Activated effector memory CD4-positive, alpha-beta T cell treated with Interleukin-2 at 50 U/mL for 16 hours (primary cell): Measurements from ENCODE around the gene XAB2.
A peak's percentile ranks its signal among the peaks of the same experiment; 100 is the strongest.
"Not testable (repeated sequence)": the region's sequence is repeated elsewhere in the genome, so short reads cannot be mapped to it uniquely, and the experiment has no call there.

ENCODE experiments used
- DNase-seq: peaks from one replicate; pipeline ENCODE4 v3.0.0-alpha.2; 2020

XAB2 gene

DNA sequence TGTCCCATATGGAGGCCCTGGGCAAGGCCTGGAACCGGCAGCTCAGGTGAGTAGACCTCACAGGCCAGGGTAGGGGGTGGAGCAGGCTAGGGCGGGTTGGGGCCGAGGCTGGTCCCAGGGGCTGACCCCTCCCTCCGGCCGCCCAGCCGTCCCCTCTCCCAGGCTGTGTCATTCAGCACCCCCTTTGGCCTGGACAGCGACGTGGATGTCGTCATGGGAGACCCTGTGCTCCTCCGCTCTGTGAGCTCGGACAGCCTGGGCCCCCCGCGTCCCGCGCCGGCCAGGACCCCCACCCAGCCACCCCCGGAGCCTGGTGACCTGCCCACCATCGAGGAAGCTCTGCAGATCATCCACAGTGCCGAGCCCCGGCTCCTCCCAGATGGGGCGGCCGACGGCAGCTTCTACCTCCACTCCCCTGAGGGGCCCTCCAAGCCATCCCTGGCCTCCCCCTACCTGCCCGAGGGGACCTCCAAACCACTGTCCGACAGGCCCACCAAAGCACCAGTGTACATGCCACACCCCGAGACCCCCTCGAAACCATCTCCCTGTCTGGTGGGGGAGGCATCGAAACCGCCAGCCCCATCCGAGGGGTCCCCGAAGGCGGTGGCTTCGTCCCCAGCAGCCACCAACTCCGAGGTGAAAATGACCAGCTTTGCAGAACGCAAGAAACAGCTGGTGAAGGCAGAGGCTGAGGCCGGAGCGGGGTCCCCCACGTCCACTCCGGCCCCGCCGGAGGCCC is 17.6 kb downstream of the XAB2 start:
- no peak for DNase-seq

DNA sequence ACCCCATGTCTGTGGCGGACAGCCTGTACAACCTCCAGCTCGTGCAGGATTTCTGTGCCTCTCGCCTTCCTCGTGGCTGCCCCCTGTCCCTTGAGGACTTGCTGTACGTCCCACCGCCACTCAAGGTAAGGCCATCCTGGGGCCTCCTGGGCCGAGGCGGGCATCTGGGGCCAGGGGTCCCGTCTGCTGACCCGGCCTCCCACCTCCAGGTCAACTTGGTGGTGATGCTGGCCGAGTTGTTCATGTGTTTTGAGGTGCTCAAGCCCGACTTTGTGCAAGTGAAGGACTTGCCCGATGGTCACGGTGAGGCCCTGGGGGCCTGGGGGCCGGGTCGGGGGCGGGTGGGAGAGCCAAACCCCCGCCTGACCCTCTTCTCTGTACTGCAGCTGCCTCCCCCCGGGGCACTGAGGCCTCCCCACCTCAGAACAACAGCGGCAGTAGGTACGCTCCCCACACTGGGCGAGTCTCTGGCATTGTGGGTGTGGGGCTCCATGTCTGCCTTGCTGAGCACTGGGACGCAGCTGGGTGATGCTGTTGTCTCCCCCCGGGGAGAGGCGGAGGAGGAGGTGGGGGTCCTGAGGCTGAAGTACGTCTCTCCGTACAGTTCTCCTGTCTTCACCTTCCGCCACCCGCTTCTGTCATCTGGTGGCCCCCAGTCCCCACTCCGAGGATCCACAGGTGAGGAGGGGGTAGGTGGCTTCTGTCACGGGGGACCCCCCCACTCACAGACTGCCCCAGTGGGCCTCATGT is 18.7 kb downstream of the XAB2 start:
- no peak for DNase-seq

DNA sequence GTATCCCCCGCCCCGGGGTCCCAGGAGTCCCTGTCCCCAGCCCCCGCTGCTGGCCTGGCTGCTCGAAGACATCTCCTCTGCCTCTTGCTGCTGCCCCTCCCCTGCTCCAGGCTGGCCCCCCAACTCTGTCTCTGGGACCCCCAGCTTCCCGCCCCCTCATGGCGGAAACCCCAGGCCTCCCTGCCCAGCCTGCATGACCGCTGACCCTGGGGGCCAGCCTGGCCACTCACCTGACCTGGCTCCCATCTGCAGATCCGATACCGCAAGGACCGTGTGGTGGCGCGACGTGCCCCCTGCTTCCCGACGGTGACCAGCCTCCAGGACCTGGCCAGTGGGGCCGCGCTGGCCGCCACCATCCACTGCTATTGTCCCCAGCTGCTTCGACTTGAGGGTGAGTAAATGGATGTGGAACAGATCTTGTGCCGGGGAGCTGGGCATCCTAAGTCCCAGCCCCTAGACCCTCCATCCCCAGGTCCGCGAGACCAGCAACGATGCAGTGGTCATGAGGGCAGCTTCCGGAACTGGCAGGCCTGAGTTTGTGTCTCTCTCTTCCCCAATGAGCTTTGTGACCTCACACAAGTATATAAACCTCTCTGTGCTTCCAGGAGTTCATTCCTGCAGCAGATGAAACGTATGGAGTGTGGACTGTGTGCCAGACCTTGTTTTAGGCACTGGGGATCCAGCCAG is 21.3 kb downstream of the XAB2 start:
- no peak for DNase-seq

DNA sequence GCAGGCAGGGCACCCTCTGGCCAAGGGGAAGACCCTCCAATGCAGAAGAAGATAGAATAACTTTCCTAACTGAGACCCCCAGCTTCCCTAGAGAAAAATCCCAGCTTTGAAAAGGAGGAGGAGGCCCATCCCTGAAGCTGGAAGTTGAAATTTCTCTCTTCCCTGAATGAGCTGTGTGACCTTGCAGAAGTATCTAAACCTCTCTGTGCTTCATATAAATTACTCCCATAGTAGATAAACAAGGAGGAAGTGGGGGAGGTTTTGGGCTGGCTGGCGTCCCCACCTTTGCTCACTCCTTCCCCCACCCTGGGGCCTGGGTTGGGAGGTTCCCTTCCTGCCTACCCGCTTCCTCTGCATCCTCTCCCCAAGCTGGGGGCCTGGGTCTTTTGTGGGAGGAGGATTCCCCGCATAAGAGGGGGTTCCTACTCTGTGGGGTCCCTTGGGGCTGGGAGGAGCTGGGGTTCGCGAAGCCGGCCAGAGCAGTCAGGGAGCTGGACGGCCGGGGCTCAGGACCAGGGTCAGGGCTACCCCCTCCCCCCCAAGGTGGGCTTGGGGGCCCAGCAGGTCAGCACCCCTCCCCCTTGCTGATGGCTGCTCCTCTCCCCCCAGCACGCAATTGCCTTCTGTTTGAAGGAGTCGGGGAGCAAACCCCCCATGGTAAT is 22.0 kb downstream of the XAB2 start:
- DNase-seq = no peak

DNA sequence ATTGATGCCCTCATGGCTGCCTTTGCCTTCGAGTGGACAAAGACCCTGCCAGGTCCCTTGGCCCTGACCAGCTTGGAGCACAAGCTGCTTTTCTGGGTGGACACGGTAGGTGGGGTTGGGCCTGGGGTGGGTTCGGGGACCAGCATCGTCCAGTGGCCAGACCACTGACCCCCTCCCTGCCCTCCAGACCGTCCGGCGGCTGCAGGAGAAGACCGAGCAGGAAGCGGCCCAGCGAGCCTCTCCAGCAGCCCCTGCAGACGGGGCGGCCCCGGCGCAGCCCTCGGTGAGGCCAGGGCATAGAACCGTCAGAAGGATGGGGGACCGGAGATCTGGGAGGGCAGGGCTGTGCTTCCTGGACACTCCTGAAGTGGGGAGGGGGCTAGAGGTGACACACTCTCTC is 23.1 kb downstream of the XAB2 start:
- no peak for DNase-seq

DNA sequence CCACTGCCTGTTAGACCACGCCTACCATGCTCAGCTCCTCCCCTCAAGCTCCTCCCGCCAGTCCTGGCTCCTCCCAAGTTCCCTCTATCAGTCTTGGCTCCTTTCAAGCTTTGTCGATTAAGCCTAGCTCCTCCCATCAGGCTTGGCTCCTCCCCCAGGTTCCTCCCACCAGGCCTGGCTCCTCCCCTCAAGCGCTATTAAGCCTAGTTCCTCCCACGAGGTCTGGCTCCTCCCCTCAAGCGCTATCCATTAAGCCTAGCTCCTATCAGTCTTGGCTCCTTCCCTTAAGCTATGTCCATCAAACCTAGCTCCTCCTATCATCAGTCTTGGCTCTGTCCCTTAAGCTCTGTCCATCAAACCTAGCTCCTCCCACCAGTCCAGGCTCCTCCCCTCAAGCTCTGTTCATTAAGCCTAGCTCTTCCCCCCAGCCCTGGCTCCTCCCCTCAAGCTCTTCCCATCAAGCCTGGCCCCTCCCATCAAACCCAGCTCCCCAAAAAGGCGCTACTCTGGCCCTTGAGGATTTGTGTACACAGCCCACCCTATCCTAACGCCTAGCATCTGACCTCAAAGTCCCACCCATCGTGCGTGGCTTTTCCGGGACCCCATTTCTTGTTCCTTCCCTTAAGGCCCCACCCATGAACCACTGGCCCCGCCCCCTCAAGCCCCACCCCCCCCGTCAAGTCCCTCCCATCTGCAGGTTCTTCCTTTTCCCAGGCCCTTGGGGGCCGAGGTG is 23.7 kb downstream of the XAB2 start:
- DNase-seq = no peak

DNA sequence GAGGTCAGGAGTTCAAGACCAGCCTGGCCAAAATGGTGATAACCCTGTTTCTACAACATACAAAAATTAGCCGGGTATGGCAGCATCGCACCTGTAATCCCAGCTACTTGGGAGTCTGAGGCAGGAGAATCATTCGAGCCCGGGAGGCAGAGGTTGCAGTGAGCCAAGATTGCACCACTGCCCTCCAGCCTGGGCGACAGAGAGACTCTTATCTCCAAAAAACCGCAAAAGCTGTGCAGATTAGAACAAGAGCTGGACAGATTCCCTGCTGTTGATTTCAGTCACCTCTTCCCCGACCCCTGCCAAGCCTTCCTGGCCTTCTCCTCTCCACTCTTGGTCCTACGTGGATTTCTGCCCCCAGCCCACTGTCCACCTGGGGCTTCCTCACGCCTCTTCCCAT is 25.4 kb downstream of the XAB2 start:
- no peak for DNase-seq

DNA sequence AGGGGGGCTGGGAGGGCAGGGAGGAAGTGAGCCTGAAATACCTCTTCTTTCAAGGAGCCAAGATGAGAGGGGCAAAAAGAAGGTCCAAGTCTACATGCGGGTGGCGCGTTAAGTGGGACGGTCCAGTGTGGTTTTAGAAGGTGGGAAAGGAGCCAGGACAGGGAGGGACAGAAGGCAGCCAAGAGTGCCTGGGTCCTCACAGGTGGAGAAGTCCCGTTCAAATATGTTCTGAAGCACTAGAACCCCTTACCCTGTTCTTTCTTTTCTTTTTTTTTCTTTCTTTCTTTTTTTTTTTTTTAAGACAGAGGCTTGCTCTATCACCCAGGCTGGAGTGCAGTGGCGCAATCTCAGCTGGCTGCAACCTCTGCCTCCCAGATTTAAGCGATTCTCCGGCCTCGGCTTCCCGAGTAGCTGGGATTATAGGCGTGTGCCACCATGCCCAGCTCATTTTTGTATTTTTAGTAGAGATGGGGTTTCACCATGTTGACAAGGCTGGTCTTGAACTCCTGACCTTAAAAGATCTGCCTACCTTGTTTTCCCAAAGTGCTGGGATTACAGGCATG is 26.3 kb downstream of the XAB2 start:
- DNase-seq = no peak

DNA sequence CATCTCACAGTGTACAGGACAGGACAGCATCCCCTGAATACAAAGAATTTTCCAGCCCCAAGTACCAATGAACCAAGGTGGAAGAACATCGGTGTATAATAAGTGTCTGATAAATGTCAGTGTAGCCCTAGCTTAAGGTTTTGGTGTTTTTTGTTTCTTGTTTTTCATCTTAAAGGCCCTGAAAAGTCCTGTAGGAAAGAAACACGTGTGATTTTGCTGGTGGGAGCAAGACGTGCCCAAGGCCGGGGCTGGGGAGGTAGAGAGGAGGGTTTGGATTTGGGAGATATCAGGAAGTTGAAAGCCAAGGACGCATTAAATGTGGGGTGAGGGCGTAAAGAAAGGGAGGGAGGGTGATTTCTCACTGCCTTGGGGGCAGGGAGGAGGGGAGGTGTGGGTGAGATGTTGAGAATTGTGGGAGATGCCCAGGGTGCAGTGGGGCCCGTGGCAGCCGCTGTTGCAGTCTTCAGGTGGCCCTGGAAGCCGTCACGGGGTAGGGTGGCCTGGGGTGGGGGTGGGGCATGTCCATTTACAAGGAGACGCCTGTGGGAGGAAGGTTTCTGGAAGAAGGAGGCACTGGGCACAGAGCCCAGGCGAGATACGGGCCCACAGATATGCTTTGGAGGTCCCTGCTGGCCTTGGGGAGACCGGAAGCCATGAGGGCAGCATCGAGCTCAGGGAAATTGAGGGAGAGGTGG is 27.0 kb downstream of the XAB2 start:
- no peak for DNase-seq

DNA sequence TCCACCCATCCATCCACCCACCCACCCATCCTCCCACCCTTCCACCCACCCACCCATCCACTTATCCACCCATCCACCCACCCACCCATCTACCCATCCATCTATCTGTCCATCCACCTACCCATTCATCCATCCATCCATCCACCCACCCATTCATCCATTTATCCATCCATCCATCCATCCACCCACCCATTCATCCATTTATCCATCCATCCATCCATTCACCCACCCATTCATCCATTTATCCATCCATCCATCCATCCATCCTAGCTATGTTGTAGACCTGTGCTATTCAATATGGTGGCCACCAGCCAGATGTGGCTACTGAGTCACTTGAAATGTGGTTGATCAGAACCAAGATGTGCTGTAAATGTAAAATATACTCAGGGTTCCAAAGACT is 28.6 kb downstream of the XAB2 start:
- DNase-seq = no peak

DNA sequence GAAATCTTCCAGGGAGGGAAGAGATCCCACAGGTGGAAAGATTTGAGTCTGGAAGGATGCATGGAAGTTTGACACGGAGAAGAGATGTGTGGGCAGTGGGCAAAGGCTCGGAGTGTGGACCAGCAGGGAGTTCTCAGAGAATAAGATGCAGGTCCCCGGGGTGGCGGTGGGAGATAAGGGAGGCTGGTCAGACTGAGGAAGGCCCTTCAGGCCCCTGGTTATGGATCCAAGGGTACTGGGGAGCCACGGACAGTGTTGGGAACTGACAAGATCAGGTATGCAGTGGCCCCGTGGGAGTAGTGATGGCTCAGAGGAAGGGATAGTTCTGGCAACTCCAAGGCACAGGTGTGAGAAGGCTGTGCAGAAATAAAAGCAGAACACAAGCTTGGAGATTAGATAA is 31.2 kb downstream of the XAB2 start:
- no peak for DNase-seq

DNA sequence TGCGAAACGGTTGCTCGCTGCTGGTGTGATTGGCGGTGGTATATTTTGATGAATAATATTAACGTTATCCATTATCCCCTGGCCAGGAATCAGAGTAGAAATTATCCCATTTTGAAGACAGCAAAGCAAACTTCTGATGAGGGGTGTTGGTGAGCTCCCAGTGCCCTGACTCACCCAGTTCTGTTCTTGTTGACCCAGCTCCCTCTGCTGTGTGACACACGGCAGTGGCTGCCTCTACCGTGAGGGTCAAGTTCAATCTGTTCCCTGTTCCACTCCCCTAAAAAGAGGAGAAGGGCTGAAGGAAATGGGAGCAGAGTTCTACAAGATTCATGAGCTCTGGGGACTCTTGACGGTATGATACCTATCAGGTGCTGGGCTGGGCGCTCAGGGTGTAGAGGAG is 31.7 kb downstream of the XAB2 start:
- no peak for DNase-seq

DNA sequence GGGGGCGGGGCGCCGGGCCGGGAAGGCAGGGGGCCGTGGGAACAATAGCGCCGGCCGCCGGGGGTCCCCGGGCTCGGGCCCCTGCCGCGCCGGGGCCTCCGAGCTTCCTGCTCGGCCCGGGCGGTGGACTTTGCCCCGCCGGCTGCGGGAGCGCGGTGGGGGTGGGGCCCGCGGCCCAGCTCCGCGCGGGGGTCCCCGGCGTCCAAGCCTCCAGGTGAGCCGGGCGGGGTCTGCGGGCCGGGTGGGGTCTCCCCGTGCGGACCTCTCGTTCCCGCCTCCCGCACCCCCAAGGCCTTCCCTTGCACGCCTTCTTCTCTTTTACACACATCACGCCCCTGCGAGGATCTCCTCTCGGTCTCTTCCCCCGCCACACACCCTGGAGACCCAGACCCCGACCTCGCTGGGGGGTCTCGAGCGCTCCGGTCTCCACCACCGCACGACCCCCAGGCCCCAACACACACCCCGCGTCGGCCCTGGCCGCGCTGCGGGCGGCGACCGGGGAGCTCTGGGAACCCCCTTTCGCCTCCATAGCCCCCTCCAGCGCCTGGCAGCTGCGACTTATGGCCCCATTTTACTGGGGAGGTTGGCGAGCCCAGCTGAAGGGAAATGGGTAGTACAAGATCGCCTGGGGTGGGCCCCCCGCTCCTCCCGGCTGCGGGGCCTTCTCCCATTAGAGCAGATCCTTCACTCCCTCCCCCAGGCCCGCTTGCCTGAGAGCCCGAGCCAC is 33.0 kb downstream of the XAB2 start:
- DNase-seq = no peak

DNA sequence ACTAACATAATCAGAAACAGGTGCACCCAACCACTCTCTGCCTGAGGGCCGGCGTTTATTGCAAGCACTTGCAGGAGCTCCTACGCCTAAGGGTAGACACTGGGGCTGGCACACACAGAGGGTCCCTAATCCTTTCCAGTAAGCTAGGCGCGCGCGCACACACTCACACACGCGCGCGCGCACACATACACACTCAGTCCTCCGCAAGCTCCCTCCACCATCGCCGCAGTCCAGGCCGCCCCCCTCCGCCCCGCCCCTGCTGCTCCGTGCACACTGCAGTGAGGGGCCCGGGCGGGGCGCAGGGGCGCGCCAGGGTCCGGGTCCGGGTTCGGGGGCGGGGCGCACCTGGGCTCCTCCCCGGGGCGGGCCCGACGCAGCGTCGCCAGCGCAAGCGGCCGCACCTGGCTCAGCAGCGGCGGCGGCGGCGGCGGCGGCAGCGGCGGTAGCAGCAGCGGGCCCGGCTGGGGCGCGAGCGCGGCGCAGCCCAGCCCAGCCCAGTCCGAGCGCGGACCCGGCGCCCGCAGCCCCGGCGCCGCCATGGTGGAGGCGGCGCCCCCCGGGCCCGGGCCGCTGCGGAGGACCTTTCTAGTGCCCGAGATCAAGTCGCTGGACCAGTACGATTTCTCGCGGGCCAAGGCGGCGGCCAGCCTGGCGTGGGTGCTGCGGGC is 33.7 kb downstream of the XAB2 start, which contains the start of gene CAMSAP3:
Gene CAMSAP3, plus strand, starts transcription at position 398 of the 668 bp plus-strand sequence. Its CDS starts 140 bp downstream, at position 538.
- peak; percentile 4 for DNase-seq

DNA sequence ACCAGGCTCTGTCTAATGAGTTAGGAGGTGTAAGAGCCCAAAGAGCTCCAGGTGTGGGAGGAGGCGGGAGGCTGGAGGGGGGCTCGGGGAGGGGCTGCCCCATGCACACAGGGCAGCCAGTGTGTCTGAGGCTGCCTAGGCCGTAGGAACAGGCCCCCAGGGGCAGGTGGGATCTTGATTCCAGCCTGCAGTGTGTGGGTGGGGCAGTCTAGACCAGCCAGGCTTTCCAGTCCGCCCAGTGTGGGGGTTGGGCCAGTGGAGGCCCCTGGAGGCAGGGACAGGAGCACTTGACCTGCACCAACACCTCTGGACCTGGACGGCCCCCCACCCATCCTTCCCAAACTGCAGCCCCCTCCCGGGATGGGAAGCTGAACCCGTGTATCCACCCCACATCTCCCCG is 39.1 kb downstream of the XAB2 start:
- no peak for DNase-seq

DNA sequence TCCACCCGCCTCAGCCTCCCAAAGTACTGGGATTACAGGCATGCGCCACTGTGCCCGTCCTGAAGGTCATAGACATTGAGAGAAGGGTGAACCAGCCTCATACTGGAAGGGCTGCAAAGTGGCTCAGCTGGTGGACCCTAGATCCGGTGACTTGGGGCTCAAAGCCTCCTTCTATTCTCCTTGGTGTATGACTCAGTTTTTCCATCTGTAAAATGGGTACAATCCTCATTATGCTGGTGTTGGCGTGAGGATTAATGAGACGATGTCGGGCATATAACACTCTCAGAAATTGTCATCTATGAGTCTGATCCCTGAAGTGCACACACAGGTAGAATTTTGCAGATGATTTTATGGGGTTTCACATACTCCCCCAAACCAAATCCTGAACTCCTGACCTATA is 39.5 kb downstream of the XAB2 start:
- DNase-seq = no peak

DNA sequence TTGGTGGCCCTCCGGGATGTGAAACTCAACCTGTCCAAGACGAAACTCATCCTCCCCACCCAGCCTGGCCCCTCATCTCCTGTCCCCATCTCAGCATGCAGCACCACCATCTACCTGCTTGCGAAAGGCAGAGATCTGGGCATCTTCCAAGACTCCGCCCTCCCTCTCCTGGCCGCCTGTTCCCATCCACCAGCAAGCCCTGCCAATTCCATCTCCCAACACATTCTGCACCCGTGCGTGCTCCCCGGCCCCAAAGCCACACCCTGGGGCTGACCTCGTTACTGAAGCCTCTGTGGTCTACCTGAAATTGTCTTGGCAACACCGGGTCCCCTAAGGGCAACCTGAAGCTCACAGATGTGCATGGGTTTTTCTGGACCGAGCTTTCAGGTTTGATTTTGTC is 46.9 kb downstream of the XAB2 start:
- no peak for DNase-seq

DNA sequence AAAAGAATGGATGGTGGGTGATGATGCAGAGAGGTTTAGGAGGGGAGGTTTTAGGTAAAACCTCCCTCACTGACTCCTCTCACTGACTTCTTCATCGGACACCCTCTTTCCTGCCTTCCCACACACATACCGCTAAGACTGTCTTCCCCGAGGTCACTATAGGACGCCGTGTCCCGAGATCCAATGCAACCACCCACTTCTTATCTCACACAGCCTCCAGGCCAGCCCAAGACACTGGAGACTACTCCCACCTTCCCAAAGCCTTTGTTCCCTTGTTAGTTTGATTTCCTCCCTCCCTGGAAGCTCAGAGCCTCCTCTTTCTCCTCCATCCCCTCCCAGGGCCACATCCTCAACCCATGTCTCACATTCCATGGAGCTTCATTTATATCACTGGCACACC is 50.2 kb downstream of the XAB2 start:
- no peak for DNase-seq

DNA sequence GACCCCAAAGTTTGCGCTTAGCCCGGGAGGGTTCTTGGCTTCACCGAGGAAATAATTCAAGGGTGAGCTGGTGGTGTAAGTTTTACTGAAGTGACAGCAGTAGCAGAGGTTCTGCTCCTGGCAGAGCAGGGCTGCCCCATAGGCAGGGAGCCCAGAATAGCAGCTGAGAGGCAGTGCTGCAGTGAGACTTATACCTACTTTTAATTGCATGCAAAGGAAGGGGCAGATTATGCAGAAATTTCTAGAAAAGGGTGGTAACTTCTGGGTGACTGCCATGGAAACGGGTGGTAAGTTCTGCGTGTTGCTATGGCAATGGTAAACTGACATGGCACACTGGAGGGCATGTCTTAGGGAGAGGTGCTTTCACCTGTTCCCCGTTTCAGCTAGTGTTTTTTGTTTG is 51.2 kb downstream of the XAB2 start:
- DNase-seq = no peak

DNA sequence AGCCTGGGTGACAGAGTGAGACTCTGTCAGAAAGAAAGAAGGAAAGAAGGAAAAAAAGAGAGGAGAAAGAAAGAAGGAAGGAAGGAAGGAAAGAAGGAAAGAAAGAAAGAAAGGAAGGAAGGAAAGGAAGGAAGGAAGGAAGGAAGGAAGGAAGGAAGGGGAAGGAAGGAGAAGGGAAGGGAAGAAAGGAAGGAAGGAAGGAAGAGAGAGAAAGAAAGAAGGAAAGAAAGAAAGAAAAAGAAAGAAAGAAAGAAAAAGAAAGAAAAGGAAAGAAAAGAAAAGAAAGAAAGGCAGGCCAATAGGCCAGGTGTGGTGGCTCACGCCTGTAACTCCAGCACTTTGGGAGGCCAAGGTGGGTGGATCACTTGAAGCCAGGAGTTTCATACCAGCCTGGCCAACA is 51.9 kb downstream of the XAB2 start:
- not testable (repeated sequence) for DNase-seq
